Spleen (tissue), 3 donors: ENCODE data around the gene MSX2.

Experiments
- POLR2A ChIP-seq, 3 donors: fragments of 450-650 bp; IDR thresholded peaks; one replicate each; pipeline ENCODE4 v1.5.1; 2017; ENCODE audit warnings: antibody characterized with exemption in 3 of 3, mild to moderate bottlenecking in 1 of 3
- POLR2AphosphoS5 ChIP-seq, 3 donors: sonication (generic); formaldehyde crosslinking; IDR thresholded peaks; one replicate each; pipeline ENCODE4 v1.5.1; 2017; ENCODE audit warnings: antibody characterized with exemption in 3 of 3

DNA sequence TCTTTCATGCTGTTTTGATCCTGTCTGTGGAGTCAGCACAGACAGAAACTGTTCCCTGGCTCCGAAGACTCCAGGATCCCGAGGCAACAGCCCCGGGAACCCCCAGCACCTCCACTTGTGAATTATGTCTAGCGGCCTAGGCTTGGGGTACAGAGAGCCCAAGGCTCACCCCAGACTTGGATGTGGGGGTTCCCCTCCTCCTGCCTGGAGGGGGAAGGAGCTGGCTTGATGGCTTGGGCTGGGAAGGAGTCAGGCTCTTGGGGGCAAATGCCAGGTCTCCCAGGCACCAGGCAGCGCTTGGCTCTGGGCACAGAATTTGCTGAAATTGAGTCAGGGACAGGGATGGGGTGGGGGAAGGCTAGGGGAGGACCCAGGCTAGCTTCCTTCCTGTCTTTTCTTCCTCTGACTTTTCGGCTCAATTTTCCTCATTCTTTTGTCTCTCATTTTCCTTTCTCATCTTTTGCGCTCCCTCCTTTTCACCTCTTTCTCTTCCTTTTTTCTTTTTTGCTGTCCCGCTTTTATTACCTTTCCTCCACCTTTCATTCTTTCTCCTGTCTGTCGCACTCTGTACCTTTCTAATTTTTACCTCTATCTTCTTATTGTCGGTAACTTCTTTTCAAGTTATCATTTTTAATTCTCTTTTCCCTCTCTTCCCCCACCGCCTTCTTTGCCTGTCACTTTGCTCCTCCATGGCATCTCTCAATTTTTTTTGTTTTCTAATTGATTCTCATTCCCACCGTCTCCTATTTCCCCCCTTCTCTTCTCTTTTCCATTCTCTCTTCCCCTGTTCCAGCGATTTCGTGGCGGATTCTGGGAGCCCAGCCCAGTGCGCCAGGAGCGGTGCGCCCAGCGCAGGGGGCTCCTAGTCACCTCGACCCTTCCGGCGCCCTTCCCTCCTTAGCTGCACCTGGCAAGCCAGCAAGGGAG is 10.5 kb downstream of the MSX2 start:
- no peak for TF ChIP-seq POLR2A (IDR thresholded peaks at IDR 0.05)
- no peak for TF ChIP-seq POLR2AphosphoS5 (IDR thresholded peaks at IDR 0.05)
